Urothelium cell line (cell line): ENCODE measurements around the gene IGF1R.
A peak's percentile ranks its signal among the peaks of the same experiment; 100 is the strongest.

Source experiments
- DNase-seq: peaks from one replicate; pipeline ENCODE4 v3.0.0; 2011; ENCODE audit warnings: low spot score, mixed read lengths
- FAIRE-seq: peaks from 2 replicates; lab custom pipeline; 2011; peaks lifted over from hg19 to GRCh38; lab: Jason Lieb, UNC

Gene IGF1R

GRCh38 chr15:98647026-98647773 is 1.1 kb upstream of the IGF1R start:
- DNase-seq: peak; percentile 90
- no peak for FAIRE-seq

GRCh38 chr15:98648654-98649471 is 524 bp downstream of the IGF1R start:
- FAIRE-seq (no peak), DNase-seq (peak; percentile 51)

GRCh38 chr15:98649472-98650416 is 1.4 kb downstream of the IGF1R start:
- FAIRE-seq (peak; percentile 9), DNase-seq (peak; percentile 44)

GRCh38 chr15:98650417-98651035 is 2.2 kb downstream of the IGF1R start:
- DNase-seq (peak; percentile 27), FAIRE-seq (peak; percentile 56)

GRCh38 chr15:98651036-98651481 is 2.7 kb downstream of the IGF1R start:
- peak; percentile 70 for FAIRE-seq
- peak; percentile 25 for DNase-seq

GRCh38 chr15:98651581-98652220 is 3.4 kb downstream of the IGF1R start:
- DNase-seq (no peak), FAIRE-seq (no peak)

GRCh38 chr15:98653686-98654085 is 5.3 kb downstream of the IGF1R start:
- FAIRE-seq: no peak
- no peak for DNase-seq

- no peak for DNase-seq
- no peak for FAIRE-seq
These were observed 6.5 kb downstream of the IGF1R start for GRCh38 chr15:98654790-98655360.

- no peak for DNase-seq
- no peak for FAIRE-seq
These were observed 7.4 kb downstream of the IGF1R start for GRCh38 chr15:98655732-98656131.

- DNase-seq: no peak
- no peak for FAIRE-seq
These were observed 9.4 kb downstream of the IGF1R start for GRCh38 chr15:98657721-98658120.

- DNase-seq: peak; percentile 67
- no peak for FAIRE-seq
These were observed 10.7 kb downstream of the IGF1R start for GRCh38 chr15:98658831-98659699.

GRCh38 chr15:98660055-98660454 is 11.7 kb downstream of the IGF1R start:
- no peak for FAIRE-seq
- no peak for DNase-seq

- no peak for DNase-seq
- no peak for FAIRE-seq
These were observed 14.7 kb downstream of the IGF1R start for GRCh38 chr15:98663045-98663444.

- DNase-seq: no peak
- FAIRE-seq: no peak
These were observed 15.3 kb downstream of the IGF1R start for GRCh38 chr15:98663606-98664005.

GRCh38 chr15:98666441-98666840 is 18.1 kb downstream of the IGF1R start:
- DNase-seq (no peak), FAIRE-seq (no peak)

GRCh38 chr15:98666841-98667240 is 18.5 kb downstream of the IGF1R start:
- DNase-seq (no peak), FAIRE-seq (no peak)

GRCh38 chr15:98667521-98668179 is 19.3 kb downstream of the IGF1R start:
- FAIRE-seq (no peak), DNase-seq (no peak)
